ENCODE results near the gene PLCB4.

DNA sequence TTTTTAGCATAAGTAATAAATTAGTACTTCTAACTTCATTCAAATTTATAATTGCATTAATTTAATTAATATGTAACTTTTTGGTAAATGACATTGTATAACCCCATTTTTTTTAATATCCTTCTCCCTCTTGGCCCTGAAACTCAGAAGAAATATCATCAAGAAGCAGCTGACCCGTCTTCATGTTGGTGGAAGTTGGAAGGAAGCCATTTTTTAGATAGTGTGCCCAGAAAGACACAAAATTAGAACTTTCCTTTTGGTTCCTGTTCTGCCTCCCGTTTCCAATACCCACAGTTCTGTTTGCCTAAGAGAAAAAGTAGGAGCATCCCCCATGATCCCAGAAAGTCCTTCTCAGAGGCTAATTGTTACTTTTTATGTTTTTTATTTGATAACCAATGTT lies 65.5 kb downstream of the PLCB4 start:
- no peak for TF ChIP-seq POLR2AphosphoS5 (IDR thresholded peaks at IDR 0.05)
- TF ChIP-seq, protein P1, sequence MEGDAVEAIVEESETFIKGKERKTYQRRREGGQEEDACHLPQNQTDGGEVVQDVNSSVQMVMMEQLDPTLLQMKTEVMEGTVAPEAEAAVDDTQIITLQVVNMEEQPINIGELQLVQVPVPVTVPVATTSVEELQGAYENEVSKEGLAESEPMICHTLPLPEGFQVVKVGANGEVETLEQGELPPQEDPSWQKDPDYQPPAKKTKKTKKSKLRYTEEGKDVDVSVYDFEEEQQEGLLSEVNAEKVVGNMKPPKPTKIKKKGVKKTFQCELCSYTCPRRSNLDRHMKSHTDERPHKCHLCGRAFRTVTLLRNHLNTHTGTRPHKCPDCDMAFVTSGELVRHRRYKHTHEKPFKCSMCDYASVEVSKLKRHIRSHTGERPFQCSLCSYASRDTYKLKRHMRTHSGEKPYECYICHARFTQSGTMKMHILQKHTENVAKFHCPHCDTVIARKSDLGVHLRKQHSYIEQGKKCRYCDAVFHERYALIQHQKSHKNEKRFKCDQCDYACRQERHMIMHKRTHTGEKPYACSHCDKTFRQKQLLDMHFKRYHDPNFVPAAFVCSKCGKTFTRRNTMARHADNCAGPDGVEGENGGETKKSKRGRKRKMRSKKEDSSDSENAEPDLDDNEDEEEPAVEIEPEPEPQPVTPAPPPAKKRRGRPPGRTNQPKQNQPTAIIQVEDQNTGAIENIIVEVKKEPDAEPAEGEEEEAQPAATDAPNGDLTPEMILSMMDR (IDR thresholded peaks at IDR 0.05): no peak
- TF ChIP-seq POLR2A (IDR thresholded peaks at IDR 0.05): no peak
